HCT116 (cell line): Measurements from ENCODE around the gene BRI3BP.

Experiments used
- CTCF ChIP-seq, 3 experiments: fragments of 200-600 bp in 1 of 3; sonication (generic) in 1 of 3; IDR thresholded peaks in 2 of 3; conservative IDR thresholded peaks in 1 of 3; 2 replicates each; pipeline ENCODE4 v1.5.1; 2012 to 2017; ENCODE audit warnings: low read depth in 2 of 3, low read length in 2 of 3, antibody characterized with exemption in 1 of 3, borderline replicate concordance in 1 of 3, control low read depth in 1 of 3, mild to moderate bottlenecking in 1 of 3, mixed read lengths in 1 of 3, mixed run types in 1 of 3, moderate library complexity in 1 of 3; ENCODE audit not compliant: insufficient read depth in 1 of 3
- EZH2phosphoT487 ChIP-seq: fragments of 200-600 bp; IDR thresholded peaks from 2 replicates; pipeline ENCODE4 v1.6.1; 2018; ENCODE audit warnings: antibody characterized with exemption, borderline replicate concordance
- POLR2A ChIP-seq: IDR thresholded peaks from 2 replicates; pipeline ENCODE4 v1.7.0; 2011; ENCODE audit warnings: borderline replicate concordance; ENCODE audit not compliant: insufficient read depth, insufficient read length; ENCODE audit errors: extremely low read depth
- SIN3A ChIP-seq: IDR thresholded peaks from 2 replicates; pipeline ENCODE4 v1.6.1; 2012; ENCODE audit warnings: low read depth
- TCF7L2 ChIP-seq: IDR thresholded peaks from 2 replicates; pipeline ENCODE4 v1.7.0; 2011; ENCODE audit warnings: borderline replicate concordance, inconsistent platforms; ENCODE audit not compliant: insufficient read depth, insufficient read length; ENCODE audit errors: extremely low read depth
- TF ChIP-seq, protein P1 (sequence below): IDR thresholded peaks from 2 replicates; pipeline ENCODE4 v1.6.1; 2012

- no peak for TF ChIP-seq CTCF (IDR thresholded peaks at IDR 0.05 in 2 of 3, conservative IDR thresholded peaks at IDR 0.05 in 1 of 3; ENCODE audit: borderline replicate concordance in 1 of 3, insufficient read depth in 1 of 3, low read depth in 2 of 3, low read length in 2 of 3)
- no peak for TF ChIP-seq EZH2phosphoT487
- no peak for TF ChIP-seq TCF7L2
- TF ChIP-seq POLR2A: no peak
- TF ChIP-seq, protein P1, sequence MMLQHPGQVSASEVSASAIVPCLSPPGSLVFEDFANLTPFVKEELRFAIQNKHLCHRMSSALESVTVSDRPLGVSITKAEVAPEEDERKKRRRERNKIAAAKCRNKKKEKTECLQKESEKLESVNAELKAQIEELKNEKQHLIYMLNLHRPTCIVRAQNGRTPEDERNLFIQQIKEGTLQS: no peak
- TF ChIP-seq SIN3A: no peak
Measured at GRCh38 chr12:125025606-125026235, 32.3 kb downstream of the BRI3BP start.
